Suppressor macrophage (primary cell): Measurements from ENCODE around the gene MATR3.
"Not testable (repeated sequence)": the region's sequence is repeated elsewhere in the genome, so short reads cannot be mapped to it uniquely, and the experiment has no call there.

Source experiments
- DNase-seq, 4 experiments: peaks; one replicate each; pipeline ENCODE4 v3.0.0-alpha.2; 2020 to 2022
- total RNA-seq, 17 experiments: gene quantifications; one replicate each; lab custom pipeline; 2026; ENCODE audit warnings: mixed read lengths in 6 of 17, inconsistent platforms in 3 of 17; lab: John Stamatoyannopoulos, UW

Gene MATR3, protein sequence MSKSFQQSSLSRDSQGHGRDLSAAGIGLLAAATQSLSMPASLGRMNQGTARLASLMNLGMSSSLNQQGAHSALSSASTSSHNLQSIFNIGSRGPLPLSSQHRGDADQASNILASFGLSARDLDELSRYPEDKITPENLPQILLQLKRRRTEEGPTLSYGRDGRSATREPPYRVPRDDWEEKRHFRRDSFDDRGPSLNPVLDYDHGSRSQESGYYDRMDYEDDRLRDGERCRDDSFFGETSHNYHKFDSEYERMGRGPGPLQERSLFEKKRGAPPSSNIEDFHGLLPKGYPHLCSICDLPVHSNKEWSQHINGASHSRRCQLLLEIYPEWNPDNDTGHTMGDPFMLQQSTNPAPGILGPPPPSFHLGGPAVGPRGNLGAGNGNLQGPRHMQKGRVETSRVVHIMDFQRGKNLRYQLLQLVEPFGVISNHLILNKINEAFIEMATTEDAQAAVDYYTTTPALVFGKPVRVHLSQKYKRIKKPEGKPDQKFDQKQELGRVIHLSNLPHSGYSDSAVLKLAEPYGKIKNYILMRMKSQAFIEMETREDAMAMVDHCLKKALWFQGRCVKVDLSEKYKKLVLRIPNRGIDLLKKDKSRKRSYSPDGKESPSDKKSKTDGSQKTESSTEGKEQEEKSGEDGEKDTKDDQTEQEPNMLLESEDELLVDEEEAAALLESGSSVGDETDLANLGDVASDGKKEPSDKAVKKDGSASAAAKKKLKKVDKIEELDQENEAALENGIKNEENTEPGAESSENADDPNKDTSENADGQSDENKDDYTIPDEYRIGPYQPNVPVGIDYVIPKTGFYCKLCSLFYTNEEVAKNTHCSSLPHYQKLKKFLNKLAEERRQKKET
- total RNA-seq = 1.6 to 18.8 (median 7.0) reads per million in 17 experiments

DNA sequence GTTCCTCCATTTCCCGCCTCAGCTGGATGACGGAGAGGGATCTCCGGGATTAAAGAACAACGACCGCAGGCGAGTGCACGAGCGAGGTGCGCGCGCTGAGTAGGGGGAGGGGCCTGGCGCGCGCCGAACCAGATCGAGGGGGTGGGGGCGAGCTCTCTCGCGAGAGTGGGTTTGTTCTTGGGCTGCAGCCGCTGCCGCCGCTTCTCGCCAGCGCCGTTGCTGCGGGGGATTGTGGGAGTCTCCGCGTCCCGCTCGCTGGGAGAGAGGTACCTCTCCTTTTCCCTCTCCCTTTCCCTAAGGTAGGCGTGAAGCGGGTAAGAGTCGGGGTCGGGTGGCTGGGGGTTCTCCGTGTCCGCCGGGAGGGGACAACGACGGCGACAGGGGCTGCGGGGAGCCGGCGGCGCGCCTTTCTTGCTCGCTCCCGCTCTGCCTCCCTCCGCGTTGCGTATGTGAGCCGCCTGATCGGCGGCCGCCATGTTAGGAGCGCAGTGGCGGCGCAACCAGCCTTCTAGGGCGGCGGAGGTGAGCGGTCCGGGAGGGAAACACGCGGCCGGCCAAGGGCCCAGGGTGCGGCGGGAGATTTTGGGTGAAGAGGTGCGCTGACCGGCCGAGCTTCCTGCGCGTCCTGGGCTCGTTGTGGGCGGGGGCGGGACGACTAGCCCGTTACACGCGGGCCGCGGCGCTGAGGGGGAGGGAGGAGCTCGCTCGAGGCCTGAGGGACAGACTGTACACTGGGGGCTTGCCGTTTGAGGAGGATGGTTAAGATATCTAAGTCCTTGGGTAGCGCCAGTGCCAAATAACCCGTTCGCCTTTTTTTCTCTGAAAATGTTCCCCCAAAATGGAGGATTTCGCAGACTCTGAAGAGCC lies at the start of gene MATR3:
MATR3 (plus strand) TSS at position 234 of the 867 bp plus-strand sequence. CDS start 13,676 bp downstream, outside the sequence.
- DNase-seq = peak; percentile 97 to 98 (median 98)

DNA sequence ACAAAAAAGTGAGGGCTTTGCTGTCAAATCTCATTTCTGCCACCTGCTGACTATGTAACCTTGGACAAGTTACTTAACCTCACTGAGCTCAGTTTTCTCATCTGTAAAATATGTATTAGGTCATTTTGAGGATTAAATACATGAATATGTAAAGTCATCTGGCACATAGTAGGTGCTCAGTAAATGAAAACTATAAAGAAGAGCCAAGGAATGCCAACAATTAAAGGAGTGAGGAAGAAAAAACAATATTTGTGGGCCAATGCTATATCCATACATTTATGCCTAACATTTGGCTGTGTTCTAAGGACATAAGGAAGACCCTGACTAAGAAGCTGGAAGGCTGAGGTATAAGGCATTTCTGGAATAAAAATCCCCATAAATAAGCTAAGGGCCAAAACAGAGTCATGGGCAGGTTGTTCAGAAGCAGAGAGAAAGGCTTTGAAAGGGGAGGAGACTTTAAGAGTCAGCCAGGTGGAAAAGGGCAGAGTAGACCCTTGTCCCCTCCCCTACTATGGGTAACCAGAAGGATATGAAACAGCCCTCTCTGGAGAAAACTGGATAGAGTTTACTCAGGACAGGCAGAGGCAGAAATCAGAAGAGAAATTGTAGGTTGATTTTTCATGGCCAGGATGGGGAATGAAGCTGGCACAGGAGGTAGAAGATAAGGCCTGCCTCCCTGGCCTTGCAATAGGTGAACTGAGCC lies 47.8 kb upstream of the MATR3 start:
- no peak for DNase-seq

DNA sequence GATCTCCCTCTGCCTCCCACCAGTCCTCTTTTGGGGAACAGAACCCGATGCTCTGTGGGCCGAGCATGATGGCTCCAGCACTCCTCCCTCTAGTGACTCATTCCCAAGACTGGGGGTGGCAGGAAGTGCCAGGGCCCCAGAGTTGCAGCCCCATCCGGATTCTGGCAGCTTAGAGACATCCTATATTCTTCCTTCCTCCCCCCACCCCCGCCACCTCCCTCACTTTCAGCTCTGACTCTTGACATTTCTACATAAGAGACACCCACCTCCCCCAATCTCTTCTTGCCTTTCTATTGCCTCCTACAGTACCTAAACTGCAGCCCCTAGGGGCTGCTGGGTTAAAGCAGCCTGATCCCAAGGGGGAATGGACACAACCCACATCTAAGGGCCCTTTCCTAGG lies 47.1 kb upstream of the MATR3 start:
- DNase-seq = peak; percentile 84 to 95 (median 93)

DNA sequence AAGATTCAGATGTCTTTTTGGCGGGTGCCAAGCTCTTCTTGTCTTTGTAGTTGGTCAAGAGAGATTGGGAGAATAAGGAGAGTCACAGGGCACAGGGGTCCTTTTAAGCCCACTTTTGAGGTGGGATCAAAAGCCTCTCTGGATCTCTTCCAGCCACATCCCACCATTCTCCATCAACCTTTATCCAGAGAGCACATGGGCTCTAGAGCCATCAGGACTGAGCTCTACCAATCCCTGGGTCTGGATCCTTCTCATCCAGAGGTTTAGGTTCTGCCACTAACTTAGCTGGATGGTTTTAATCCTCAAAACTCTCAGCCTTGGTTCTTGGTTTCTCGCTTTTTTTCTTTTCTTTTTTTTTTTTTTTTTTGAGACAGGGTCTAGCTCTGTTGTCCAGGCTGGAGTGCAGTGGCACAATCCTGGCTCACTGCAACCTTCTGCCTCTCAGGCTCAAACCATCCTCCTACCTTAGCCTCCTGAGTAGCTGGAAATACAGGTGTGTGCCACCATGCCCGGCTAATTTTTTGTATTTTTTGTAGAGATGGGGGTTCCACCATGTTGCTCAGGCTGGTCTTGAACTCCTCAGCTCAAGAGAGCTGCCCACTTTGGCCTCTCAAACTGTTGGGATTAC lies 44.6 kb upstream of the MATR3 start:
- no peak for DNase-seq

DNA sequence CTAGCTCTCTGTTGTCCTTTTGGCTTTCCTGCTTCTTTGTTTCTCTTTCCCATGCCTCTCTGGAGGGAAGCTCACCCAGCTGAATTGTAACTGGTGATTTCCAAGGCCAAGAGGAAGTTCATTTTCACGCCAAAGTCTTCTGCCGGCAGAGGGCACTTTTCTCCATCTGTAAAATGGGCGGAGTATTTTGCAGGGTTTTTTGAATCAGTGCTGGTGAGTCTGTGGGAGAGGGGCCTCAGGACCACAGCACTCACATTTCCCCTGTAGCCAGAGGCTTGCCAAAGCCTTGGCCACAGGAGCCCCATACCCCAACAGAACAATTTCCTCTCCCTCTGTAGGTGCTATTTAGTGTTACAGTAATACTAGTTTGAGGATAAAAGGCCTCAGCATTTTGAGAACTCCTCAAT lies 42.3 kb upstream of the MATR3 start:
- DNase-seq = peak; percentile 47 to 78 (median 64)

DNA sequence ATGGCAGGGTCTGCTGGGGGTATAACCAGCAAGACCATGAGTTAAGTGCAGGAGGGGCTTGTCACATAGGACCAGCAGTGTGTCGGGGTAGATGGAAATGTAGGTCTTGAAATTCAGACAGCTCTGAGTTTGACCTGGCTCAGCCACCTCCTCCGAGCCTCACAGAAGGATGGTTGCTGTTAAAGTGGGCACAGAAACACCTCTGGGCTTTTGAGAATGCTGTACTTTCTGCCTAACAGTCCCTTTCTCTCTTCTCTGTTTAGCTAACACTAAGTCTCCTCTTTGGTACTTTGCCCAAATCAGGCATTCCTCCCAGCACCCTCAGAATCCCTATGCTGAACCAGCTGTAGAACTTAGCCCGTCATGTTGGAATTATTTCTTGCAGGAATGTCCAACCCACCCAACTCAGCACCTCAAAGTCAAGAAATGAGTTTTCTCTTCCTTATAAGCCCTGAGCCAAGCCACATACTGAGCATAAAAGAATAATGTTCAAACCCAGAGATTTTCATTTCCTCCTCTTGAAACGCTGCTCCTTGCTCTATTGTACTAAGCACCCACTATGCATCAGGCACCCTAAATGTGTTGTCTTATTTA lies 41.7 kb upstream of the MATR3 start:
- no peak for DNase-seq

DNA sequence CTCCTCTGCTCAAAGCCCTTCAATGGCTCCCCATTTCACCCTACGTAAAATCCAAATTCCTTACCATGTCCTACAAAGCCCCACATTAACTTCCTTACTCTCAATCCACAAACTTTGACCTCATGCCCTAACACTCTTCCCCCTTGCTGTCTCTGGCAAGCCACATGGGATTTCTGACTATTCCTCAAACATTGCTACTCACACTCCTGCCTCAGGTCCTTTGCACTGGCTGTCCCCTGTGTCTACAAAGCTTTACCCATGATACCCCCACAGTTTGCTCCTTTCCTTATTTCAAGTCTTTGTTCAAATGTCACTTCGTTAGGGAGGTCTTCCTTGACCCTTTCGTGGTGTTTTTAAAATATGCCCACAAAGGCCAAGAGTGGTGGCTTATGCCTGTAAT lies 40.4 kb upstream of the MATR3 start:
- DNase-seq = no peak

DNA sequence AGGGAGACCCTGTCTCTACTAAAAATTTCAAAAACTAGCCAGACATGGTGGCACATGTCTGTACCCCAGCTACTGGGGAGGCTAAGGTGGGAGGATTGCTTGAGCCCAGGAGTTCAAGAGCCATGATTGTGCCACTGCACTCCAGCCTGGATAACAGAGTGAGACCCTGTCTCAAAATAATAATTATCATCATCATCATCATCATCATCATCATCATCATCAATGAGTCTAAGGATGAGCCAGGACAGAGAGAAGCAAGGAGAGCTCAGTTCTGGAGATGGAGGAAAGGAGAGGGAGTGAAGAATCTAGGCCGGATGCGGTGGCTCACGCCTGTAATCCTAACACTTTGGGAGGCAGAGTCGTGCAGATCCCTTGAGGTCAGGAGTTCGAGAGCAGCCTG lies 36.7 kb upstream of the MATR3 start:
- DNase-seq = no peak

DNA sequence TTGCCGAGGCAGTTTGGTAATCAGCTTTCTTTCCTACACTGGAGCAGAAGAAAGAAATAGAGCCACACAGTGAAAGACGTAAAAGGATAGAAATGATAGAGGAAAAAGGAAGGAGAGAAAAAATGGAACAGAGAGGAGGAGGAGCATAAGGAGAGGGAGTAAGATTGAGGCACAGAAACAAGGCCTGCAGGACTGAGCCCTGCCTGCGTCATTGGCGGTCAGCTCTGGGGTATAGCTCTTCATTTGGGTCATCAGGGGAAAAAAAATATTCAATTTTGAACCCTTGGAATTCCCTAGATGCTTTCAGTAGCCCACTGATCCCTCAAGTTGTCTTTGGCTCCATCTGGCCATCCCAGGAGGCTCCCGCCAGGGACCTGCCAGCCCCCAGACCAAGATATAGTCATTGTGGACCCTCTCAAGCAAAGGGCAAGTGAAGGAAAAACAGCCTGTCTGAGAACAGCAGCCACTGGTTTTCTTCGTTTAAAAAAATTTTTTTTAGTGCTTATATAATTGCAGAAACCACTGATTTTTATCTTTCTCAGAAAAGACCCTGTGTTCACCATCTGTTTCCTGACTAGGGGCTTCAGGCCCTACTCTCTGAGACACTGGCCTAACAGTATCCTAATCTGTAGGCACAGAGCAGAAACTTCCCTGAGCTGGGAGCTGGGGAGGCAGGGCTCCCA lies 31.3 kb upstream of the MATR3 start:
- no peak for DNase-seq

DNA sequence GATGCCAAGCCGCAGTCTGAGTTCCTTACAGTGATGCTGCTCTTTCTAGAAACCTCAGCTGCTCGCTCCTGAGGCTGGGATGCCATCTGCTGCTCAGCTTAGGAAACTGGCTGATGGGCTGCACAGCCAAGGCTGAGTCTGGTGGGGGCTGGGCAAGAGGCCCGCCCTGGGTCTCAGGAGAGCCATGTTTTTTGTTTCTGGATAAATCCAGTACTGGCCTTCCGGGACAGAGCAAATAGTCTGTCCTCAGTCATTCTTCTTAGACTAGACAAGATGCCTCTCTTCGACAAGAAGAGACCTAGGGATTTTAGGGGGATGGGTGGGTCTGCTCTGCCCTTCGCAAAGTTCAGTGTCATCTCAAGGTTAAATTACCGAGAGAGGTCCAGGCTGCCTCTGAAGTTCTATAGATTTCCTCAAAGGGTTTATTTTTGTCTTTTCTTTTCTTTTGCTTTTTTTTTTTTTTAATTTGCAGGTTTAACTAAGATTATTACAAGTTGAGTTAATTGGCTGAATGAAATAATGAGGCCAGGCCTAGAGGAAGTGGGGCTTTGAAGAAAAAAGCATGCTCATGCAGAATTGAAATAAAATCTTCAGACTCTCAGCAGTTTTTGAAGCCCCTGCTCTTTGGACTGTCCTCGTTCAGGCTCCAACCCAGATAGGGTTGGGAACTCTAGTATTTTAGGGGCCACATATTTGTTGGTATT lies 30.6 kb upstream of the MATR3 start:
- DNase-seq = peak; percentile 90 to 94 (median 92)

DNA sequence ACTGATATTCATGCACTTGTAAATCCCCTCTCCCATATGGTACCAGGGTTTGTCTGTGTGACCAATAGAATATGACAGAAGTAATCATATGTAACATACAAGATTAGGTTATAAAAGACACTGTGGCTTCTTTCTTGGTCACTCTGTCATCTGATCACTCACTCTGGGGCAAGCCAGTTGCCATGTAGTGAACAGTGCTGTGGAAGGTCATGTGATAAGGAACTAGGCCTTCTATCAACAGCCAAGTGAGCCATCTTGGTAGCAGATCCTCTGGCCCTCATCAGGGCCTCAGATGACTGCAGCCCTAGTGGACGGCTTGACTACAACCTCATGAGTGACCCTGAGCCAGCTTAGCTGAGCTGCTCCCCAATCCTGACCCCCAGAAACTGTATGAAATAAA lies 30.0 kb upstream of the MATR3 start:
- peak in 3 of 4 experiments; percentile 23 to 47 (median 44) for DNase-seq

DNA sequence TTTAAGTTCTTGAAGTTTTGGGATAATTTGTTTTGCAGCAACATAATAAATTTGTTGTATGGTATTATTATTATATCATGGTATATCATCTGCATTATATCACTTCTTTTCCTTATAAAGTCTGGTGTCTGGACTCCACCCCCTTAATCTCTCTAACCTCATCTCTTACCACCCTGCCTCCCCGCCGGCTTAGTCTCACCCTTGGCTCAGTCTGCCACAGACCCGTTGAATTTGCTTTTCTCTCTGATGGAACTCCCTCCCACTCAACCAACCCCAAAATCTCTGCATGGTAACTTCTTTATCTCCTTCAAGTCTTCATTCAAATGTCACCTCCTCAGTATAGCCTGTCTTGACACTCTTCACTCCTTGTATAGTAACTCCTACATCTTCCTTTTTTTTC lies 29.6 kb upstream of the MATR3 start:
- DNase-seq = no peak

DNA sequence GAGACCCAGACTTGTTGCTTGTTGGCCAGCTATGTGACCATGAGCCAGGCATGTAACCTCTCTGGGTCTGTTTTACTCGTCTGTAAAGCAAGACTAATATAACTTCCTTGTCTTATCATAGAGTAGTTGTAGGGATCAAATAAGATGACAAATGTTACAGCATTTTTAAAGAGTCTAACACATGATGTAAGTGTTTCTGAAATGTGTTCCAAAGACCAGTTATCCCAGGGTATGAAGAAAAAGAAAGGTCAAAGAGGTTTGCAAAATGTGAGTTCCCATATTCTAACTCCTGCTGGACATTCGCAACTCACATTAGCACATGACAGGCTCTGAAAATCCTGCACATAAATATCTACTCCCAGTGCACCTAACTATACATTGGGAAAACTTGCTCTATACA lies 28.5 kb upstream of the MATR3 start:
- peak in 3 of 4 experiments; percentile 20 to 72 (median 70) for DNase-seq

DNA sequence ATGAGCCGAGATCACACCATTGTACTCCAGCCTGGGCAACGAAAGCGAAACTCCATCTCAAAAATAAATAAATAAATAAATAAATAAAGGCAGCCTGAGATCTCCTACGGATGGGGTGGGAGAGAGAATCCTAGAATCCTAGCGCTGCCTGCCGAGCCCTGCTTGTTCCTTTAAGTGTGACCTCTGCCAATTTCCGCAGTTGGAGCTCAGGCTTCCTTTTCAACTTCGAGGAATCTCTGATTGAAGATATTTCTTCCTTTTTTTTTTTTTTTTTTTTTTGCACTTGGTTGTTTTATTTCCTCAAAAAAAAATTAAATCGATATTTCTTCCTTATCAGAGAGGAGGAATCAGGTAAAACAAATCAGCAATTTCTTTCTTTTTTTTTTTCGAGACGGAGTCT lies 27.3 kb upstream of the MATR3 start:
- peak in 3 of 4 experiments; percentile 47 to 59 (median 57) for DNase-seq

DNA sequence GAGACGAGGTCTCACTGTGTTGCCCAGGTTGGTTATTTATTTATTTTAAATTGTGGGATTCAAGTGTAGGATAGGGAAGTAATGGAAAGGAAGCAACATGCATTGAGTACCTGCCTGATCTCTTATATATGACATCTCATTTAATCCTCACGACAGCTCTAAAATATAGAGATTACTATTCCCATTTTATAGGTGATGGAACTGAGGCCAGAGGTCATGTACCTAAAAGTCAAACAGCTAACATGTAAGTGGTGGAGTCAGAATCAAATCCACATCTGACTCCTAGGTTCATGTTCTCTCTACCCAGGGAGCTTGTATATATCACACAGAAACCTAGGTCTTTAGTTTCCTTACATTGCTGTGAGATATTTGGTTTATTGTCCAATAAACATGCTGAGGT lies 26.1 kb upstream of the MATR3 start:
- no peak for DNase-seq

DNA sequence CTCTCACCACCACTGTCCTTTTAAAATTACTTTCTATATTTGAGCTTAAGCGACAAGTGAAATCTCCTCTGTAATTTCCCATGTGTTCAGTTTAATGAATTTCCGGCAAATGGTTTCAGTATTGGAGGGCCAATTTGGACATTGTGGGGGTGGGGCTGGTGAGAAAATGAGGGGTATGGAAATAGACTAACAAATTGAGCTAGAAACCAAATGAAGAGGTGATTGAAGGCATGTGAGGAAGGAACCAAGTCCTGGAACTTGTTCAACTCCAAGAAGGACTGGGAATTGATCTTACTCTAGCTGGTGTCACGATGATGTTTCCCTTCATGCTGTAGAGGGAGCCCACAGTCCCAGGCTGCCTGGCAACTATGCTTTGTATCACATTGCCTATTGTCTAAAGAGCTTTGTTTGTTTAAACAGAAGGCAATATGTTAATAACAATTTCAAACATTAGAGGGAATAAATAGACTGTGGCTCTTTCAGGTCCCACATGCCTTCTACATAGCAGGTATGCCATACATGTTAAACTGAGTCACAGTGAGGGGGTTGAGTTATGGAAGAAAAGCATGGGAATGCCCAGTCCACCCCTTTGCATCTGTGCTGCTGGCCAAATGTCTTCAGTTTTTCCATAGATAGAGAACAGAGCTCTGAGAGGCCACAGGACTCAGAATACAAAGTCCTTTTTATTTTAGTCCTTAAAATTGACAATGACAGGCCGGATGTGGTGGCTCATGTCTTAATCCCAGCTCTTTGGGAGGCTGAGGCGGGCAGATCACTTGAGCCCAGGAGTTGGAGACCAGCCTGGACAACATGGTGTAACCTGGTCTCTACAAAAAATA lies 25.0 kb upstream of the MATR3 start:
- peak in 1 of 4 experiments; percentile 14 for DNase-seq

DNA sequence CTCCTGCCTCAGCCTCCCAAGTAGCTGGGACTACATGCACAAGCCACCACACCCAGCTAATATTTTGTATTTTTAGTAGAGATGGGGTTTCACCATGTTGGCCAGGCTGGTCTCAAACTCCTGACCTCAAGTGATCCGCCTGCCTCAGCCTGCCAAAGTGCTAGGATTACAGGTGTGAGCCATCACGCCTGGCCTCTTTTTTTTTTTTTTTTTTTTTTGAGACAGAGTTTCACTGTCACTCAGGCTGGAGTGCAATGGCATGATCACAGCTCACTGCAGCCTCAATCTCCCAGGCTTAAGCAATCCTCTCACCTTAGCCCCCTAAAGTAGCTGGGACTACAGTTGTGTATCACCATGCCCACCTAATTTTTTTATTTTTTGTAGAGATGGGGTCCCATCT lies 22.8 kb upstream of the MATR3 start:
- not testable (repeated sequence) for DNase-seq

DNA sequence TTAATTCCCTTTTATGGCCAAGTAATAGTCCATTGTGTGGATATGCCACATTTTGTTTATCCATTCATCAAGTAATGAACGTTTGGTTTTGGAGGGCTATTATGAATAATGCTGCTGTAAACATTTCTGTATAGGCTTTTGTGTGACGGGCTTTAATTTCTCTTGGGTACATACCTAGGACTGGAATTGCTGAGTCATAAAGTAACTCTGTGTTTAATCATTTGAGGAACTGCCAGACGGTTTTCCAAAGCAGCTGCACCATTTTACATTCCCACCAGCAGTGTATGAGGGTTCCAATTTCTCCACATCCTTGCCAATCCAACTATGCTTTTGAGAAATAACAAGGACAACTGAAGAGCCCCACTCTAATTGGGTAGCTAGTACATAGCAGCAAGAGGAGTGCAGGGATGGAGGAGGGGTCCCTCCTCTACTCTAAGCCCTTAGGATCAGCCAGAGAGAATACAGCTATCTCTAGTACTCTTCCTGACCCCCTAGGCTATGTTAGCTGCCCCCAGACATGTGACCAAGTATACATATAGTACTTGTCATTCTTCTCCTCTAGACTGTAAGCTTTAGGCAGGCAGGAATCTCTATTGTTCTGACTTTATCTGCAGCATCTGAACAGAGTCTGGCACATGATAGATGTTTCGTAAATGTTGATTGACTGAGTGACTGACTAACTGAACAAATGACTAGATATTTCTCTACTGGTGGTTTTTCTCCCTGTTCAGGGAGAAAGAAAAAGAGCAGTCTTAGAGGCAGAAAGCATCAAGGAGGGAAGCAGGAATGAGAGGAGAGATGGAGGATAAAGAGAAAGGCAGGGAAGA lies 22.1 kb upstream of the MATR3 start:
- peak in 3 of 4 experiments; percentile 18 to 45 (median 44) for DNase-seq
